Natural killer cell (primary cell): ENCODE measurements around the gene CDHR1. TPM values are rescaled to one million over a fixed set of nuclear protein-coding genes. Genes with fewer than 3 reads are reported as not detected.

Experiments
- ATAC-seq, 3 donors: fragments of 150-1000 bp in 2 of 3; fragments of 200-7000 bp in 1 of 3; cut with Tn5 transposase; 1 replicate in 1 of 3; 2 replicates in 2 of 3; pipeline ENCODE4 v1.10.0; 2021; ENCODE audit warnings: mild to moderate bottlenecking in 2 of 3, moderate library complexity in 2 of 3
- DNase-seq, 2 donors: peaks; one replicate each; pipeline versions ENCODE4 v3.0.0 to v3.0.0-alpha.2; 2013 to 2021; ENCODE audit warnings: mixed read lengths in 1 of 2
- H3K27ac ChIP-seq: one replicate; pipeline ENCODE4 v1.5.1; 2013; ENCODE audit warnings: mild to moderate bottlenecking, low read length
- H3K27me3 ChIP-seq: one replicate; pipeline ENCODE4 v1.6.1; 2013; ENCODE audit warnings: low read length; ENCODE audit not compliant: control insufficient read depth, insufficient read depth
- H3K36me3 ChIP-seq: one replicate; pipeline ENCODE4 v1.6.1; 2013; ENCODE audit warnings: low read length; ENCODE audit not compliant: control insufficient read depth, insufficient read depth
- H3K4me1 ChIP-seq: one replicate; pipeline ENCODE4 v1.6.1; 2013; ENCODE audit warnings: low read length; ENCODE audit not compliant: control insufficient read depth, insufficient read depth
- H3K4me3 ChIP-seq: one replicate; pipeline ENCODE4 v1.5.1; 2013; ENCODE audit warnings: low read length
- H3K9me3 ChIP-seq: one replicate; pipeline ENCODE4 v1.6.1; 2013; ENCODE audit warnings: low read length; ENCODE audit not compliant: control insufficient read depth, insufficient read depth
- H3K27ac Mint-ChIP-seq, 2 donors: one replicate each; pipeline ENCODE4 v1.8.0; 2022; ENCODE audit warnings: mild to moderate bottlenecking in 2 of 2, mixed read lengths in 2 of 2, moderate library complexity in 1 of 2
- H3K27me3 Mint-ChIP-seq, 2 donors: one replicate each; pipeline ENCODE4 v1.8.0; 2022; ENCODE audit warnings: low read depth in 2 of 2, mixed read lengths in 2 of 2
- H3K36me3 Mint-ChIP-seq: one replicate; pipeline ENCODE4 v1.8.0; 2022; ENCODE audit warnings: mixed read lengths
- H3K4me1 Mint-ChIP-seq, 2 donors: one replicate each; pipeline ENCODE4 v1.8.0; 2022; ENCODE audit warnings: mixed read lengths in 2 of 2
- H3K4me3 Mint-ChIP-seq: one replicate; pipeline ENCODE4 v1.8.0; 2022; ENCODE audit warnings: mild to moderate bottlenecking, moderate library complexity, mixed read lengths
- H3K9me3 Mint-ChIP-seq, 2 donors: one replicate each; pipeline ENCODE4 v1.8.0; 2022; ENCODE audit warnings: mixed read lengths in 2 of 2
- CTCF ChIP-seq: fragments of 200-600 bp; IDR thresholded peaks from one replicate; pipeline ENCODE4 v1.8.0; 2022; ENCODE audit warnings: antibody characterized with exemption
- WGBS: methylation state at CpG from one replicate; pipeline ENCODE4 v1.1.7; 2013; ENCODE audit warnings: missing lambda C conversion rate; ENCODE audit not compliant: insufficient coverage; 5-methylcytosine and 5-hydroxymethylcytosine counted together
- intact Hi-C: fragments of 100-400 bp; cut with micrococcal nuclease; formaldehyde crosslinking; loops from one replicate; pipeline ENCODE4 v1.14.2; 2022
- total RNA-seq, 4 donors: library from RNA; stranded (reverse); fragments of 120-200 nt in 1 of 4; gene quantifications; one replicate each; pipeline versions ENCODE4 v1.2.3 to v1.2.4, GENCODE V29; 2013 to 2022

CDHR1 gene
- total RNA-seq, 3 donors from 2014 or later (not counting 1 experiment from before 2014, with no cell fraction given) = 4.0 to 9.5 (median 6.5) TPM

GRCh38 chr10:84204610-84205009 is 10.3 kb downstream of the CDHR1 start:
- no peak overlapping the region for H3K4me3 ChIP-seq
- no peak overlapping the region for H3K27ac ChIP-seq
- intact Hi-C loops = loop anchor here (1.0 to 2.0 kb wide), 2 partner anchors 48 to 56 kb away; no protein-coding TSS in a partner anchor
- no peaks in the 10 kb centered on the region for H3K36me3 ChIP-seq
- Mint-ChIP-seq H3K4me1 (peaks cover 0 to 12% of the 10 kb centered on the region in 2 donors), H3K9me3 (no peaks in the 10 kb centered on the region), H3K27ac (no peak overlapping the region), H3K36me3 (no peaks in the 10 kb centered on the region), H3K27me3 (no peaks in the 10 kb centered on the region), H3K4me3 (no peak overlapping the region)
- no peaks in the 10 kb centered on the region for H3K9me3 ChIP-seq
- WGBS = 91% methylated on average over 4 of the region's 4 CpGs
- no peak for DNase-seq
- ATAC-seq = no peak
- no peak for TF ChIP-seq CTCF
- H3K27me3 ChIP-seq = no peaks in the 10 kb centered on the region
- H3K4me1 ChIP-seq = no peaks in the 10 kb centered on the region

GRCh38 chr10:84205049-84205852 is 10.9 kb downstream of the CDHR1 start:
- H3K36me3 ChIP-seq = no peaks in the 10 kb centered on the region
- H3K4me3 Mint-ChIP-seq = no peak overlapping the region
- WGBS = 31% methylated on average over 7 of the region's 8 CpGs
- no peaks in the 10 kb centered on the region for H3K27me3 Mint-ChIP-seq
- no peaks in the 10 kb centered on the region for H3K4me1 ChIP-seq
- intact Hi-C loops = loop anchor here (1.0 to 2.0 kb wide), 2 partner anchors 48 to 57 kb away; no protein-coding TSS in a partner anchor
- H3K4me1 Mint-ChIP-seq = peaks cover 0 to 12% of the 10 kb centered on the region in 2 donors
- H3K9me3 Mint-ChIP-seq = no peaks in the 10 kb centered on the region
- H3K36me3 Mint-ChIP-seq = no peaks in the 10 kb centered on the region
- H3K27ac ChIP-seq = no peak overlapping the region
- peak; percentile 81 to 99 (median 96) for ATAC-seq
- H3K27me3 ChIP-seq = no peaks in the 10 kb centered on the region
- peak; percentile 90 for TF ChIP-seq CTCF
- no peak overlapping the region for H3K4me3 ChIP-seq
- H3K27ac Mint-ChIP-seq = no peak overlapping the region
- H3K9me3 ChIP-seq = no peaks in the 10 kb centered on the region
- DNase-seq = peak; percentile 67 to 83

- H3K4me3 ChIP-seq = no peak overlapping the region
- no peaks in the 10 kb centered on the region for H3K9me3 ChIP-seq
- peak; percentile 28 for TF ChIP-seq CTCF
- no peak overlapping the region for H3K27ac ChIP-seq
- no peaks in the 10 kb centered on the region for H3K27me3 ChIP-seq
- ATAC-seq = no peak
- peaks cover 0 to 12% of the 10 kb centered on the region in 2 donors for H3K4me1 Mint-ChIP-seq
- H3K36me3 Mint-ChIP-seq = no peaks in the 10 kb centered on the region
- 75% methylated on average over 6 of the region's 6 CpGs for WGBS
- H3K36me3 ChIP-seq = no peaks in the 10 kb centered on the region
- H3K27ac Mint-ChIP-seq = no peak overlapping the region
- no peak overlapping the region for H3K4me3 Mint-ChIP-seq
- H3K4me1 ChIP-seq = no peaks in the 10 kb centered on the region
- no peak for DNase-seq
- intact Hi-C loops = loop anchor here (1.0 to 2.0 kb wide), 2 partner anchors 49 to 58 kb away; no protein-coding TSS in a partner anchor
- no peaks in the 10 kb centered on the region for H3K27me3 Mint-ChIP-seq
- H3K9me3 Mint-ChIP-seq = no peaks in the 10 kb centered on the region
These were observed 11.7 kb downstream of the CDHR1 start for GRCh38 chr10:84205853-84206525.
